Measurements from ENCODE around the gene CTNNA3. TPM values are rescaled to one million over a fixed set of nuclear protein-coding genes. Genes with fewer than 3 reads are reported as not detected.

CTNNA3 gene
- total RNA-seq, 2 donors from 2014 or later, result under 0.01 to 0.33 TPM

DNA sequence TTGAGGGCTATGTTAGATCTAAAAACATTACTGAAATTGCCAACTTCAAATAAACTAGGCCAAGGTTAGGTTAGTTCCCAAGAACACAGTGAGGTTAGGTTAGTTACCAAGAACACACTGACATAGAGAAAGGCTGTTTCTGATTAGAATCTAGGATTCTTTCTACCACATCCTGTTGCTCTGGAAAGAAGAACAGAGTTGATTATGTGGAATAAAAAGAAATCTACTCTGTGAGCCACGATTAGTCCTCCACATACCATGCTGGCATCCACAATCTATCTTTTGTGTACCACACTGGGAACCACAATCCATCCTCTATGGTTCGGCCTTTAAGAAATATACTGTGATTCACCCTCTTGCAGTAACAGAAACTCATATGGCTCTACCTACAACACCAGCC lies 678.8 kb downstream of the CTNNA3 start:
- no peak for ATAC-seq
- intact Hi-C loops (cut with DNase I), result no loop called here
- no peak for TF ChIP-seq POLR2A (IDR thresholded peaks at IDR 0.05)
- TF ChIP-seq, protein P1, sequence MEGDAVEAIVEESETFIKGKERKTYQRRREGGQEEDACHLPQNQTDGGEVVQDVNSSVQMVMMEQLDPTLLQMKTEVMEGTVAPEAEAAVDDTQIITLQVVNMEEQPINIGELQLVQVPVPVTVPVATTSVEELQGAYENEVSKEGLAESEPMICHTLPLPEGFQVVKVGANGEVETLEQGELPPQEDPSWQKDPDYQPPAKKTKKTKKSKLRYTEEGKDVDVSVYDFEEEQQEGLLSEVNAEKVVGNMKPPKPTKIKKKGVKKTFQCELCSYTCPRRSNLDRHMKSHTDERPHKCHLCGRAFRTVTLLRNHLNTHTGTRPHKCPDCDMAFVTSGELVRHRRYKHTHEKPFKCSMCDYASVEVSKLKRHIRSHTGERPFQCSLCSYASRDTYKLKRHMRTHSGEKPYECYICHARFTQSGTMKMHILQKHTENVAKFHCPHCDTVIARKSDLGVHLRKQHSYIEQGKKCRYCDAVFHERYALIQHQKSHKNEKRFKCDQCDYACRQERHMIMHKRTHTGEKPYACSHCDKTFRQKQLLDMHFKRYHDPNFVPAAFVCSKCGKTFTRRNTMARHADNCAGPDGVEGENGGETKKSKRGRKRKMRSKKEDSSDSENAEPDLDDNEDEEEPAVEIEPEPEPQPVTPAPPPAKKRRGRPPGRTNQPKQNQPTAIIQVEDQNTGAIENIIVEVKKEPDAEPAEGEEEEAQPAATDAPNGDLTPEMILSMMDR (IDR thresholded peaks at IDR 0.05), result no peak
- no peak for DNase-seq
- 81 to 89% methylated on average over 2 of the region's 2 CpGs for WGBS, 2 donors
- Histone ChIP-seq H3K27ac (no peak overlapping the region), H3K27me3 (no peaks in the 10 kb centered on the region), H3K36me3 (replicated peaks in 1 of 2; ENCODE audit: insufficient read depth in 1 of 2, low read depth in 2 of 2) (no peaks in the 10 kb centered on the region), H3K4me1 (no peaks in the 10 kb centered on the region), H3K4me3 (no peak overlapping the region), H3K9me3 (no peaks in the 10 kb centered on the region)

DNA sequence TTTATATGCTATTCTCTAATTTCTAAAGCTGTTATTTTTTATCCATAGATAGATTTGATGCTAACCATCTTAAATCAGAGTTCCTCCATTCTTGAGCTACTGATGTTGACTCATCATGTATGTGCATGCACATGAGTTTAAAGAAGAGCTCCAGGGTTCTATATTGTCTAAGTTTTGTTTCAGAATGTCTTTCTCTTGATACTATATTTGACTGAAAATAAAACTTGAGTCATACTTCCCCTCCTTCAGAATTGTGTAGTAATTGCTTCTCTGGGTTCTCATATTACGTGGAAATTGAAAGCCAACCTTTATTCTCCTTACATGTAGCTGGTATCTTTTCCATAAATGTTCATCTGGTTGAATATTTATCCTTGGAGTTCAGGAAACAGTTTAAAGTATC lies 680.8 kb downstream of the CTNNA3 start:
- 75 to 79% methylated on average over 1 of the region's 1 CpG for WGBS, 2 donors
- DNase-seq, result no peak
- H3K36me3 ChIP-seq (replicated peaks in 1 of 2; ENCODE audit: insufficient read depth in 1 of 2, low read depth in 2 of 2), result no peaks in the 10 kb centered on the region
- intact Hi-C loops (cut with DNase I), result no loop called here
- TF ChIP-seq, protein P1 (IDR thresholded peaks at IDR 0.05), result no peak
- TF ChIP-seq POLR2A (IDR thresholded peaks at IDR 0.05), result no peak
- no peaks in the 10 kb centered on the region for H3K4me1 ChIP-seq
- no peaks in the 10 kb centered on the region for H3K27me3 ChIP-seq
- H3K9me3 ChIP-seq, result no peaks in the 10 kb centered on the region
- ATAC-seq, result no peak
- H3K27ac ChIP-seq, result no peak overlapping the region
- H3K4me3 ChIP-seq, result no peak overlapping the region

DNA sequence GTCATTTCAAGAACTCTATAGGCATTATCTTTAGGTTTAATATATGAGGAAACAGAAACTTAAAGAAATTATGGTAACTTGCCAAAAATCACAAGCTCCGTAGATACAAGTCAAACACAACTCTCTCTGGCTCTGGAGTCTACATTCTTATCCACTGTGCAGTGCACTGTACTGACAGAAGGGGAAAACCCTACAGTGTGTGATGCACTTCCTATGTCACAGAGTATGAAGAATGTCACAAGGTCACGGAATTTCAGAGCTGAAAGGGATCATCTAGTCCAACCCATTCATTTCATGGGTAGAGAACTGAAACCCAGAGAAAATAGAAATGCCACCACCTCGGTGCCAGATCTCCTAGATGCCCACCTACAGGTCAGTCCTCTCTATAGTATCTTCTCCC lies 684.0 kb downstream of the CTNNA3 start:
- Histone ChIP-seq H3K4me1 (no peaks in the 10 kb centered on the region), H3K36me3 (replicated peaks in 1 of 2; ENCODE audit: insufficient read depth in 1 of 2, low read depth in 2 of 2) (no peaks in the 10 kb centered on the region), H3K9me3 (no peaks in the 10 kb centered on the region), H3K27ac (no peak overlapping the region), H3K27me3 (no peaks in the 10 kb centered on the region), H3K4me3 (no peak overlapping the region)
- ATAC-seq, result no peak
- WGBS, 2 donors, result 67 to 72% methylated on average over 3 of the region's 3 CpGs
- intact Hi-C loops (cut with DNase I), result no loop called here
- no peak for DNase-seq
- TF ChIP-seq, protein P1 (IDR thresholded peaks at IDR 0.05), result no peak
- no peak for TF ChIP-seq POLR2A (IDR thresholded peaks at IDR 0.05)

DNA sequence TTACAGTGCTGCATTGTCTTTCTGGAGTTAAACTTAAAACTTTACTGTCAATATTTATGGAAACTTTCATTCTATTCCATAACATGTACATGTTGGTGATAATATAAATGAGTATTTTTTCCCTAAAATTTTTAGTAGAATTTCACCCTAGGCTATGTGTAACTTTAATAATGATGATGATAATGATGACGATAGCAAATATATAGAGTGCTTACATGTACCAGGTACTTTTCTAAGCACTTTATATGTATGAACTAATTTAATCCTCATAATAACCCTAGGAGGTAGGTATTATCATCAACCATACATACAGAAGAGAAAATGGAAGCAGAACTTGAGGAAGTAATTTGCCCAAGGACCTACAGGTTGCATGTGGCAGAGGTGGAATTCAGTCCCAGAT lies 684.5 kb downstream of the CTNNA3 start:
- ATAC-seq, result no peak
- H3K4me1 ChIP-seq, result no peaks in the 10 kb centered on the region
- intact Hi-C loops (cut with DNase I), result no loop called here
- WGBS, 2 donors, result 90 to 92% methylated on average over 1 of the region's 1 CpG
- no peak overlapping the region for H3K27ac ChIP-seq
- no peaks in the 10 kb centered on the region for H3K36me3 ChIP-seq (replicated peaks in 1 of 2; ENCODE audit: insufficient read depth in 1 of 2, low read depth in 2 of 2)
- no peak for TF ChIP-seq POLR2A (IDR thresholded peaks at IDR 0.05)
- TF ChIP-seq, protein P1 (IDR thresholded peaks at IDR 0.05), result no peak
- DNase-seq, result no peak
- H3K4me3 ChIP-seq, result no peak overlapping the region
- no peaks in the 10 kb centered on the region for H3K9me3 ChIP-seq
- H3K27me3 ChIP-seq, result no peaks in the 10 kb centered on the region

DNA sequence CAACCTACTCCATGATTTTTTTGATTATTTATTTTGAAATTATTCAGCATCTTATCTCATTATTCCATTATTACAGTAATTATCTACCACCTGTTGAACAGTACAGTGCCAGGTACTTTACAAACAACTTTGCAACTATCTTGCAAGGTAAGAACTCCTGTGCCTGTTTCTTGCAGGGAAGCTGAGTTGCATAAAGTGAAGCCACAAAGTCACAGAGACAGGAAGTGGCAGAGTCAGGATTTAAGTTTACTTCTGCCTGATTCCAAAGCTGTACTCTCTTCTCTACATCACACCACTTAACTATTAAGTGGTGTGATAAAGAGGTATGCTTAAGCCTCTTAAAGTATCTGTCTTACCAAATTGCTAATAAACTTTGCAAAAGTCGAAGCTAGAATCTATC lies 690.0 kb downstream of the CTNNA3 start:
- Histone ChIP-seq H3K4me1 (no peaks in the 10 kb centered on the region), H3K9me3 (no peaks in the 10 kb centered on the region), H3K27me3 (no peaks in the 10 kb centered on the region), H3K27ac (no peak overlapping the region), H3K4me3 (no peak overlapping the region), H3K36me3 (replicated peaks in 1 of 2; ENCODE audit: insufficient read depth in 1 of 2, low read depth in 2 of 2) (no peaks in the 10 kb centered on the region)
- DNase-seq (no peak), ATAC-seq (no peak)
- TF ChIP-seq, protein P1 (IDR thresholded peaks at IDR 0.05), result no peak
- no peak for TF ChIP-seq POLR2A (IDR thresholded peaks at IDR 0.05)
- 64 to 66% methylated on average over 1 of the region's 1 CpG for WGBS, 2 donors
- intact Hi-C loops (cut with DNase I), result no loop called here
